SU-DHL-6 (cell line): Measurements from ENCODE around the gene MED8.

ENCODE experiments used
- H2AFZ ChIP-seq: fragments of 200-600 bp; sonication (generic); 2 replicates; pipeline ENCODE4 v1.6.1; 2014; ENCODE audit warnings: low read depth, mild to moderate bottlenecking, moderate library complexity, mixed read lengths, antibody characterized with exemption, low read length; ENCODE audit not compliant: severe bottlenecking
- H3F3A ChIP-seq: fragments of 200-600 bp; shearing (Covaris generic); 2 replicates; pipeline ENCODE4 v1.6.0; 2016; ENCODE audit warnings: antibody characterized with exemption, mild to moderate bottlenecking; ENCODE audit not compliant: insufficient read depth
- H3K27ac ChIP-seq: fragments of 200-600 bp; sonication (generic); 2 replicates; pipeline ENCODE4 v1.5.1; 2016; ENCODE audit warnings: low read depth, mild to moderate bottlenecking, low read length, moderate library complexity, mixed read lengths
- H3K27me3 ChIP-seq: fragments of 200-600 bp; sonication (generic), shearing (Covaris generic); 2 replicates; pipeline ENCODE4 v1.6.0; 2014; ENCODE audit warnings: mild to moderate bottlenecking, low read length
- H3K36me3 ChIP-seq: fragments of 200-600 bp; sonication (generic); 2 replicates; pipeline ENCODE4 v1.6.1; 2014; ENCODE audit warnings: mild to moderate bottlenecking, low read length, mixed read lengths
- H3K4me2 ChIP-seq: fragments of 300-600, 200-600 bp; shearing (Covaris generic), sonication (generic); 2 replicates; pipeline ENCODE4 v1.6.0; 2014; ENCODE audit warnings: low read length, low read depth, mild to moderate bottlenecking; ENCODE audit not compliant: poor library complexity, severe bottlenecking
- H3K4me3 ChIP-seq: fragments of 200-600 bp; sonication (generic); 2 replicates; pipeline ENCODE4 v1.5.1; 2014; ENCODE audit warnings: antibody characterized with exemption, low read length, mild to moderate bottlenecking, mixed read lengths; ENCODE audit not compliant: insufficient read depth, poor library complexity, severe bottlenecking
- H3K79me2 ChIP-seq: fragments of 200-600 bp; sonication (generic); 2 replicates; pipeline ENCODE4 v1.6.1; 2014; ENCODE audit warnings: mild to moderate bottlenecking, low read length, moderate library complexity; ENCODE audit not compliant: insufficient read depth
- H3K9ac ChIP-seq: fragments of 200-600 bp; sonication (generic); 2 replicates; pipeline ENCODE4 v1.7.0; 2014; ENCODE audit warnings: mild to moderate bottlenecking, low read length
- H3K9me2 ChIP-seq: fragments of 200-600 bp; sonication (generic); replicated peaks from 2 replicates; pipeline ENCODE4 v1.6.1; 2014; ENCODE audit warnings: low read length; ENCODE audit not compliant: insufficient read depth
- H3K9me3 ChIP-seq: fragments of 200-600 bp; sonication (generic); 2 replicates; pipeline ENCODE4 v1.6.1; 2014; ENCODE audit warnings: low read length, mixed read lengths; ENCODE audit not compliant: insufficient read depth
- H4K20me1 ChIP-seq: fragments of 200-600 bp; sonication (generic); 2 replicates; pipeline ENCODE4 v1.6.1; 2014; ENCODE audit warnings: low read depth, mild to moderate bottlenecking, antibody characterized with exemption, low read length, moderate library complexity, mixed read lengths
- CTCF ChIP-seq: fragments of 200-600 bp; sonication (generic); IDR thresholded peaks from one replicate; pipeline ENCODE4 v1.5.1; 2017; ENCODE audit warnings: antibody characterized with exemption, mild to moderate bottlenecking, low read length, moderate library complexity; ENCODE audit not compliant: insufficient read depth, poor library complexity, severe bottlenecking
- EZH2phosphoT487 ChIP-seq: fragments of 200-600 bp; sonication (generic), shearing (Covaris generic); conservative IDR thresholded peaks from 2 replicates; pipeline ENCODE4 v1.6.1; 2018; ENCODE audit warnings: mild to moderate bottlenecking, antibody characterized with exemption, low read length, moderate library complexity, mixed read lengths

MED8 gene

GRCh38 chr1:43427941-43428340, 38.3 kb upstream of the MED8 start:
- no peak overlapping the region for H3K4me3 ChIP-seq
- H3F3A ChIP-seq: no peaks in the 10 kb centered on the region
- no peak overlapping the region for H2AFZ ChIP-seq
- TF ChIP-seq CTCF (no peak), EZH2phosphoT487 (no peak)
- H3K9ac ChIP-seq: no peak overlapping the region
- H3K27ac ChIP-seq: no peak overlapping the region
- H3K36me3 ChIP-seq: no peaks in the 10 kb centered on the region
- no peaks in the 10 kb centered on the region for H3K79me2 ChIP-seq
- H4K20me1 ChIP-seq: no peaks in the 10 kb centered on the region
- H3K4me2 ChIP-seq: no peak overlapping the region
- H3K9me2 ChIP-seq: no peaks in the 10 kb centered on the region
- no peaks in the 10 kb centered on the region for H3K9me3 ChIP-seq
- H3K27me3 ChIP-seq: no peaks in the 10 kb centered on the region

- Histone ChIP-seq H2AFZ (no peak overlapping the region), H3K9me3 (no peaks in the 10 kb centered on the region), H3K9me2 (no peaks in the 10 kb centered on the region), H3K27me3 (no peaks in the 10 kb centered on the region), H3K9ac (no peak overlapping the region), H3K4me3 (no peak overlapping the region), H3F3A (no peaks in the 10 kb centered on the region), H3K36me3 (no peaks in the 10 kb centered on the region), H3K79me2 (no peaks in the 10 kb centered on the region), H3K27ac (no peak overlapping the region), H4K20me1 (no peaks in the 10 kb centered on the region), H3K4me2 (no peak overlapping the region)
- TF ChIP-seq CTCF (no peak), EZH2phosphoT487 (no peak)
Measured at GRCh38 chr1:43427524-43427923, 37.9 kb upstream of the MED8 start.

- H3K9me2 ChIP-seq: no peaks in the 10 kb centered on the region
- TF ChIP-seq CTCF (no peak), EZH2phosphoT487 (no peak)
- H3F3A ChIP-seq: no peaks in the 10 kb centered on the region
- no peaks in the 10 kb centered on the region for H3K36me3 ChIP-seq
- no peaks in the 10 kb centered on the region for H3K79me2 ChIP-seq
- no peak overlapping the region for H3K9ac ChIP-seq
- H2AFZ ChIP-seq: no peak overlapping the region
- no peak overlapping the region for H3K27ac ChIP-seq
- H3K4me2 ChIP-seq: no peak overlapping the region
- H3K9me3 ChIP-seq: no peaks in the 10 kb centered on the region
- no peaks in the 10 kb centered on the region for H3K27me3 ChIP-seq
- H3K4me3 ChIP-seq: no peak overlapping the region
- H4K20me1 ChIP-seq: no peaks in the 10 kb centered on the region
Measured at GRCh38 chr1:43426221-43426620, 36.6 kb upstream of the MED8 start.

GRCh38 chr1:43425045-43425444, 35.4 kb upstream of the MED8 start:
- Histone ChIP-seq H3K9me2 (no peaks in the 10 kb centered on the region), H3K9ac (no peak overlapping the region), H3K36me3 (no peaks in the 10 kb centered on the region), H3K27me3 (no peaks in the 10 kb centered on the region), H3K27ac (no peak overlapping the region), H2AFZ (no peak overlapping the region), H4K20me1 (no peaks in the 10 kb centered on the region), H3K4me3 (no peak overlapping the region), H3K79me2 (no peaks in the 10 kb centered on the region), H3F3A (no peaks in the 10 kb centered on the region), H3K9me3 (no peaks in the 10 kb centered on the region), H3K4me2 (no peak overlapping the region)
- no peak for TF ChIP-seq CTCF
- no peak for TF ChIP-seq EZH2phosphoT487
